Peyer's patch (tissue), 4 donors: ENCODE results near the gene CPXM1.

Experiments used
- CTCF ChIP-seq, 6 experiments: fragments of 450-650 bp in 4 of 6; fragments of 200-600 bp in 2 of 6; sonication (generic) in 1 of 6; IDR thresholded peaks; one replicate each; pipeline ENCODE4 v1.5.1; 2017 to 2019; ENCODE audit warnings: antibody characterized with exemption in 6 of 6, mild to moderate bottlenecking in 3 of 6, moderate library complexity in 1 of 6
- POLR2A ChIP-seq, 2 donors: fragments of 450-650 bp; IDR thresholded peaks; one replicate each; pipeline ENCODE4 v1.5.1; 2017; ENCODE audit warnings: antibody characterized with exemption in 2 of 2, mild to moderate bottlenecking in 2 of 2, moderate library complexity in 2 of 2

GRCh38 chr20:2751347-2751877 is 49.0 kb downstream of the CPXM1 start:
- no peak for TF ChIP-seq CTCF (IDR thresholded peaks at IDR 0.05)
- TF ChIP-seq POLR2A (IDR thresholded peaks at IDR 0.05) = no peak
